AG04450 (cell line): Measurements from ENCODE around the gene BLCAP. TPM values are rescaled to one million over a fixed set of nuclear protein-coding genes. Genes with fewer than 3 reads are reported as not detected.
"Not testable (repeated sequence)": the region's sequence is repeated elsewhere in the genome, so short reads cannot be mapped to it uniquely, and the experiment has no call there.

Source experiments
- CTCF ChIA-PET: fragments of 300-600, 350-600 bp; formaldehyde crosslinking; extraction: SDS; loops from one replicate; lab custom pipeline; 2022; ENCODE audit warnings: antibody characterized with exemption, inconsistent platforms; lab: Charles Lee
- POLR2A ChIA-PET: fragments of 350-600 bp; formaldehyde crosslinking; extraction: SDS; loops from one replicate; lab custom pipeline; 2021; ENCODE audit warnings: antibody characterized with exemption, inconsistent platforms; lab: Yijun Ruan, JAX
- DNase-seq: peaks from one replicate; pipeline ENCODE4 v3.0.0-alpha.2; 2011; ENCODE audit warnings: low read depth, low spot score
- H3K27ac ChIP-seq: one replicate; pipeline ENCODE4 v1.5.1; 2012; ENCODE audit warnings: low read depth, low read length, control low read depth
- H3K27me3 ChIP-seq: one replicate; pipeline ENCODE4 v1.6.0; 2012; ENCODE audit warnings: low read length; ENCODE audit not compliant: control insufficient read depth, insufficient read depth
- H3K4me3 ChIP-seq: 2 replicates; pipeline ENCODE4 v1.5.1; 2011; ENCODE audit warnings: mild to moderate bottlenecking, low read depth, low read length, control low read depth
- H3K9me3 ChIP-seq: 2 replicates; pipeline ENCODE4 v1.5.1; 2012; ENCODE audit warnings: low read length; ENCODE audit not compliant: control insufficient read depth, insufficient read depth
- polyA plus RNA-seq: library from polyadenylated mRNA; depleted of rRNA; stranded (reverse); fragments of >200 nt; gene quantifications from 2 replicates; pipeline ENCODE4 v1.2.3, GENCODE V29; 2011
- TF ChIP-seq, protein P1 (sequence below): IDR thresholded peaks from 2 replicates; pipeline ENCODE4 v1.5.1; 2011; ENCODE audit warnings: low read depth, low read length, control low read depth, inconsistent platforms

Gene BLCAP
- polyA plus RNA-seq, 1 experiment, result 94.1 TPM

- TF ChIP-seq, protein P1, sequence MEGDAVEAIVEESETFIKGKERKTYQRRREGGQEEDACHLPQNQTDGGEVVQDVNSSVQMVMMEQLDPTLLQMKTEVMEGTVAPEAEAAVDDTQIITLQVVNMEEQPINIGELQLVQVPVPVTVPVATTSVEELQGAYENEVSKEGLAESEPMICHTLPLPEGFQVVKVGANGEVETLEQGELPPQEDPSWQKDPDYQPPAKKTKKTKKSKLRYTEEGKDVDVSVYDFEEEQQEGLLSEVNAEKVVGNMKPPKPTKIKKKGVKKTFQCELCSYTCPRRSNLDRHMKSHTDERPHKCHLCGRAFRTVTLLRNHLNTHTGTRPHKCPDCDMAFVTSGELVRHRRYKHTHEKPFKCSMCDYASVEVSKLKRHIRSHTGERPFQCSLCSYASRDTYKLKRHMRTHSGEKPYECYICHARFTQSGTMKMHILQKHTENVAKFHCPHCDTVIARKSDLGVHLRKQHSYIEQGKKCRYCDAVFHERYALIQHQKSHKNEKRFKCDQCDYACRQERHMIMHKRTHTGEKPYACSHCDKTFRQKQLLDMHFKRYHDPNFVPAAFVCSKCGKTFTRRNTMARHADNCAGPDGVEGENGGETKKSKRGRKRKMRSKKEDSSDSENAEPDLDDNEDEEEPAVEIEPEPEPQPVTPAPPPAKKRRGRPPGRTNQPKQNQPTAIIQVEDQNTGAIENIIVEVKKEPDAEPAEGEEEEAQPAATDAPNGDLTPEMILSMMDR, result no peak
- ChIA-PET POLR2A (interaction anchor here (1.4 kb wide), 1 partner anchor 26 kb away, joined by 3 read pairs; no protein-coding TSS in a partner anchor), CTCF (interaction anchor here (1.0 kb wide), 1 partner anchor 299 kb away, joined by 3 read pairs; no protein-coding TSS in a partner anchor)
These were observed 36.9 kb downstream of the BLCAP start for GRCh38 chr20:37490663-37491350.

GRCh38 chr20:37486209-37486608, 41.5 kb downstream of the BLCAP start:
- DNase-seq, H3K4me3 ChIP-seq, H3K9me3 ChIP-seq, H3K27ac ChIP-seq, CTCF ChIA-PET: not testable (repeated sequence)
- peaks cover 30% of the 10 kb centered on the region for H3K27me3 ChIP-seq
- POLR2A ChIA-PET, result interaction anchor here (0.6 kb wide), 1 partner anchor 12 kb away, joined by 6 read pairs; no protein-coding TSS in a partner anchor

More at GRCh38 chr20:37490663-37491350, 36.9 kb downstream of the BLCAP start:
- H3K9me3 ChIP-seq, result no peaks in the 10 kb centered on the region
- no peak for DNase-seq
- no peak overlapping the region for H3K4me3 ChIP-seq
- peaks cover 15% of the 10 kb centered on the region for H3K27me3 ChIP-seq
- H3K27ac ChIP-seq, result no peak overlapping the region

DNA sequence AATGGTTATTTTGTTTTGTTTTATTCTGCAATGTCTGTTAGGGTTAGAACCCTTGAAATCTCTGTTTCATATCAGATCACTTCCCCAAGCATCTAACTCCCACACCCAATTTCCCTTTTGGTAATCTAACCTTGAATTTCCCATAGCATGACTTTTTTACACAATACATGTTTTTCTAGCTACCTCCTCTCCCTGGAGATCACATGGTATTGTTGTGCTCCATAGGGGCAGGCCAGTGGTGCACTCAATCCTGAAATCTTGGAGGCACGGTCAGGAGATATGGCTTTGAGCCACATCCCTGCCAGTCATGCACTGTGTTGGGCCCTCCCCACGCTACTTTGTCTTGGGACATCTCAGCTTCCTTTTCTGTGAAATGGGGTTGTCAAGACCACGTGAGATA, 43.3 kb downstream of the BLCAP start:
- H3K27me3 ChIP-seq, result peaks cover 36% of the 10 kb centered on the region
- ChIA-PET CTCF (no interaction called here), POLR2A (no interaction called here)
- no peak overlapping the region for H3K27ac ChIP-seq
- TF ChIP-seq, protein P1, result no peak
- no peaks in the 10 kb centered on the region for H3K9me3 ChIP-seq
- DNase-seq, result no peak
- no peak overlapping the region for H3K4me3 ChIP-seq

DNA sequence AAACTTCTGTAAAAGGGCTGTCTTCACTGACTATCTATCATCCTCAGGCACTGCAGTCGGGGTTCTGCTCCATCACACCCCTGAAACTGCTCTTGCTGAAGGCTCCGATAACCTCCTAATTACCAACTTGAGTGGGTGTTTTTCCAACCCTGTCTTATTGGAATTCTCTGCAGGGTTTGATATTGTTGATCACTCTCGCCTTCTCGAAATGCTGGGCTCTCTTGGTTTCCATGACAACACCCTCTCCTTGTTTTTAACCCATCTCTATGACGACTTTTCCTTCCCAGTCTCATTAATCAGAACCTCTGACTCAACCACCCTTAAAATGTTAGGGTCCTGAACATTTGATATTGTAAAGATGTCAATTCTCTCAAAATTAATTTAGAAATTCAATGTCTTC, 46.1 kb downstream of the BLCAP start:
- no peak overlapping the region for H3K4me3 ChIP-seq
- peaks cover 38% of the 10 kb centered on the region for H3K27me3 ChIP-seq
- CTCF ChIA-PET, result no interaction called here
- H3K27ac ChIP-seq, result no peak overlapping the region
- H3K9me3 ChIP-seq, result no peaks in the 10 kb centered on the region
- POLR2A ChIA-PET, result no interaction called here
- no peak for DNase-seq
- TF ChIP-seq, protein P1, result no peak

DNA sequence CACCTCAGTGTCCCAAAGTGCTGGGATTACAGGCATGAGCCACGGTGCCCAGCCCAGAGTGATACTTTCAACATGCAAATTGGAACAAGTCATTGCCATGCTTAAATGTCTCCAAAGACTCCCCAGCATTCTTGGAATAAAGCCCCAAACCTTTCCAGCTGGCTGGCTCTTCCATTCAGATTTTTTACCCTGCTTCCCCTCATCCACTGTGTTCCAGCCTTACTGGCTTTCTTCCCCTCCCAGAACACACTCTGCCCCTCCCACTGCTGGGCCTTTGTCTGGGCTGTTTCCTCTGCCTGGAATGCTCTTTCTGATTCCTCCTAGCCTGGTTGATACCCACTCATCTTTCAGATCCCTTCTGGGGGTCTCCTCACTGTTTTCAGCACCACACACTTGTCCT, 46.8 kb downstream of the BLCAP start:
- ChIA-PET POLR2A (no interaction called here), CTCF (interaction anchor here (0.7 to 1.3 kb wide), 2 partner anchors 15 to 937 kb away, joined by 3 to 4 read pairs; no protein-coding TSS in a partner anchor)
- Histone ChIP-seq H3K27ac (no peak overlapping the region), H3K27me3 (peaks cover 39% of the 10 kb centered on the region), H3K9me3 (no peaks in the 10 kb centered on the region), H3K4me3 (no peak overlapping the region)
- DNase-seq, result no peak
- TF ChIP-seq, protein P1, result no peak
